Measurements from ENCODE around the gene IFNGR2.
"Not testable (repeated sequence)": the region's sequence is repeated elsewhere in the genome, so short reads cannot be mapped to it uniquely, and the experiment has no call there.

The IFNGR2 gene

GRCh38 chr21:33377221-33377920 lies 25.8 kb upstream of the IFNGR2 start:
- DNase-seq: no peak

GRCh38 chr21:33378081-33378480 lies 25.1 kb upstream of the IFNGR2 start:
- DNase-seq: no peak

- not testable (repeated sequence) for DNase-seq
These were observed 23.3 kb upstream of the IFNGR2 start for GRCh38 chr21:33379934-33380333.

- peak; percentile 20 for DNase-seq
These were observed 22.7 kb upstream of the IFNGR2 start for GRCh38 chr21:33380483-33380998.

GRCh38 chr21:33381381-33381780 lies 21.8 kb upstream of the IFNGR2 start:
- not testable (repeated sequence) for DNase-seq

- DNase-seq: no peak
These were observed 19.9 kb upstream of the IFNGR2 start for GRCh38 chr21:33383056-33383888.

- DNase-seq: no peak
These were observed 18.3 kb upstream of the IFNGR2 start for GRCh38 chr21:33384841-33385331.

- no peak for DNase-seq
These were observed 16.9 kb upstream of the IFNGR2 start for GRCh38 chr21:33386222-33386784.

- DNase-seq: no peak
These were observed 15.9 kb upstream of the IFNGR2 start for GRCh38 chr21:33387294-33387693.

GRCh38 chr21:33388188-33388587 lies 15.0 kb upstream of the IFNGR2 start:
- DNase-seq: no peak

- no peak for DNase-seq
These were observed 12.7 kb upstream of the IFNGR2 start for GRCh38 chr21:33390479-33390878.

GRCh38 chr21:33391656-33392055 lies 11.6 kb upstream of the IFNGR2 start:
- DNase-seq: no peak

- DNase-seq: no peak
These were observed 10.8 kb upstream of the IFNGR2 start for GRCh38 chr21:33392284-33392985.

GRCh38 chr21:33393348-33393747 lies 9.9 kb upstream of the IFNGR2 start:
- DNase-seq: no peak

- DNase-seq: no peak
These were observed 9.0 kb upstream of the IFNGR2 start for GRCh38 chr21:33394260-33394659.

- DNase-seq: no peak
These were observed 7.3 kb upstream of the IFNGR2 start for GRCh38 chr21:33395891-33396331.

GRCh38 chr21:33396436-33396835 lies 6.8 kb upstream of the IFNGR2 start:
- no peak for DNase-seq

- no peak for DNase-seq
These were observed 6.3 kb upstream of the IFNGR2 start for GRCh38 chr21:33396951-33397350.

- no peak for DNase-seq
These were observed 5.5 kb upstream of the IFNGR2 start for GRCh38 chr21:33397717-33398116.

GRCh38 chr21:33398361-33398760 lies 4.9 kb upstream of the IFNGR2 start:
- DNase-seq: no peak

- DNase-seq: no peak
These were observed 1.6 kb upstream of the IFNGR2 start for GRCh38 chr21:33401630-33401992.

GRCh38 chr21:33402001-33402979 lies 923 bp upstream of the IFNGR2 start:
- DNase-seq: no peak
